Right atrium auricular region (tissue), 2 donors: ENCODE measurements around the gene ZNF79. TPM values are rescaled to one million over a fixed set of nuclear protein-coding genes. Genes with fewer than 3 reads are reported as not detected.
A peak's percentile ranks its signal among the peaks of the same experiment; 100 is the strongest.

Source experiments
- DNase-seq: peaks from one replicate; pipeline ENCODE4 v3.0.0-alpha.2; 2019; ENCODE audit warnings: low spot score
- H3K27ac ChIP-seq, 2 donors: fragments of 200-600 bp; sonication (generic); 1 replicate in 1 of 2; 2 replicates in 1 of 2; pipeline ENCODE4 v1.5.1; 2016 to 2019
- H3K27me3 ChIP-seq, 2 donors: fragments of 200-600 bp; sonication (generic); one replicate each; pipeline versions ENCODE4 v1.5.1 to v1.6.0; 2017 to 2019
- H3K36me3 ChIP-seq: fragments of 200-600 bp; sonication (generic); one replicate; pipeline ENCODE4 v1.5.1; 2016
- H3K4me1 ChIP-seq, 2 donors: fragments of 200-600 bp; sonication (generic); one replicate each; pipeline versions ENCODE4 v1.5.1 to v1.6.0; 2017 to 2019
- H3K4me3 ChIP-seq, 2 donors: fragments of 200-600 bp; sonication (generic); 1 replicate in 1 of 2; 2 replicates in 1 of 2; pipeline ENCODE4 v1.5.1; 2017 to 2019; ENCODE audit warnings: mild to moderate bottlenecking in 1 of 2, moderate library complexity in 1 of 2
- H3K9me3 ChIP-seq, 2 donors: fragments of 200-600 bp; sonication (generic); one replicate each; pipeline ENCODE4 v1.5.1; 2019
- CTCF ChIP-seq, 2 donors: fragments of 200-600 bp; sonication (generic); IDR thresholded peaks; one replicate each; pipeline ENCODE4 v1.5.1; 2019; ENCODE audit warnings: antibody characterized with exemption in 2 of 2
- total RNA-seq, 2 donors: library from RNA; depleted of rRNA; stranded (reverse); fragments of >200 nt; gene quantifications; one replicate each; pipeline ENCODE4 v1.1.0, GENCODE V29; 2016

ZNF79 gene
- total RNA-seq, 2 donors from 2014 or later: 5.7 TPM

GRCh38 chr9:127396253-127396807 lies 27.9 kb upstream of the ZNF79 start:
- Histone ChIP-seq H3K4me1 (peaks cover 0 to 22% of the 10 kb centered on the region in 2 donors), H3K27ac (peak overlapping the region in 1 of 2 donors; percentile 1), H3K36me3 (no peaks in the 10 kb centered on the region), H3K27me3 (no peaks in the 10 kb centered on the region), H3K4me3 (peak overlapping the region; percentile 33 to 61), H3K9me3 (no peaks in the 10 kb centered on the region)
- TF ChIP-seq CTCF (IDR thresholded peaks at IDR 0.05): no peak
- no peak for DNase-seq

GRCh38 chr9:127396808-127397645 lies 27.2 kb upstream of the ZNF79 start, which contains the start of gene SLC2A8:
TSS of gene SLC2A8 (plus strand) at chr9:127397169. CDS start at chr9:127397231, 62 bp downstream.
- DNase-seq: peak; percentile 99
- Histone ChIP-seq H3K27ac (peak within 1 kb of the TSS; percentile 88 to 89), H3K27me3 (no peaks in the 10 kb centered on the region), H3K4me1 (peaks cover 0 to 22% of the 10 kb centered on the region in 2 donors), H3K36me3 (no peaks in the 10 kb centered on the region), H3K9me3 (no peaks in the 10 kb centered on the region), H3K4me3 (peak within 1 kb of the TSS; percentile 66 to 96)
- peak in 1 of 2 donors; percentile 35 for TF ChIP-seq CTCF (IDR thresholded peaks at IDR 0.05)

- H3K4me1 ChIP-seq: peaks cover 0 to 22% of the 10 kb centered on the region in 2 donors
- peak overlapping the region; percentile 88 to 89 for H3K27ac ChIP-seq
- H3K27me3 ChIP-seq: no peaks in the 10 kb centered on the region
- no peaks in the 10 kb centered on the region for H3K36me3 ChIP-seq
- H3K4me3 ChIP-seq: peak overlapping the region; percentile 66 to 96
- peak; percentile 61 for DNase-seq
- H3K9me3 ChIP-seq: no peaks in the 10 kb centered on the region
- peak in 1 of 2 donors; percentile 70 for TF ChIP-seq CTCF (IDR thresholded peaks at IDR 0.05)
These were observed 26.4 kb upstream of the ZNF79 start for GRCh38 chr9:127397646-127398274.

- H3K4me3 ChIP-seq: peak overlapping the region; percentile 66 to 96
- no peaks in the 10 kb centered on the region for H3K36me3 ChIP-seq
- H3K4me1 ChIP-seq: peaks cover 0 to 22% of the 10 kb centered on the region in 2 donors
- TF ChIP-seq CTCF (IDR thresholded peaks at IDR 0.05): no peak
- H3K9me3 ChIP-seq: no peaks in the 10 kb centered on the region
- DNase-seq: no peak
- H3K27ac ChIP-seq: no peak overlapping the region
- H3K27me3 ChIP-seq: no peaks in the 10 kb centered on the region
These were observed 25.9 kb upstream of the ZNF79 start for GRCh38 chr9:127398275-127398647.

- peaks cover 5% of the 10 kb centered on the region for H3K36me3 ChIP-seq
- no peak overlapping the region for H3K4me3 ChIP-seq
- H3K27ac ChIP-seq: no peak overlapping the region
- no peaks in the 10 kb centered on the region for H3K27me3 ChIP-seq
- H3K4me1 ChIP-seq: peaks cover 0 to 22% of the 10 kb centered on the region in 2 donors
- no peak for DNase-seq
- H3K9me3 ChIP-seq: no peaks in the 10 kb centered on the region
- TF ChIP-seq CTCF (IDR thresholded peaks at IDR 0.05): no peak
These were observed 25.3 kb upstream of the ZNF79 start for GRCh38 chr9:127398715-127399400.
